ENCODE measurements around the gene DLL3.

The DLL3 gene

DNA sequence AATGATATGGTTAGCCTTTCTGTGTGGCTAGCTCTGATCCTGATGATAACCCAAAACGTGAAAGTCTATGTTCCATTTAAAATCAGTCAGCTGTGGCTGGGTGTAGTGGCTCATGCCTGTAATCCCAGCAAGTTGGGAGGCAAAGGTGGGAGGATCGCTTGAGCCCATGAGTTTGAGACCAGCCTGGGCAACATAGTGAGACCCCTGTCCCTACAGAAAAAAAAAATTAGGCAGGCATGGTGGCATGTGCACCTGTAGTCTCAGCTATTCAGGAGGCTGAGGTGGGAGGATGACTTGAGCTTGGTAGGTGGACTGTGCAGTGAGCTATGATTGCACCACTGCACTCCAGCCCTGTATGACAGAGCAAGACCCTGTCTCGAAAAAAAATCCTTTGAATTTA is 35.0 kb downstream of the DLL3 start:
- Histone ChIP-seq H2AFZ (ENCODE audit: low read depth, low read length) (no peak overlapping the region), H3K4me1 (ENCODE audit: insufficient read depth, low read length) (peaks cover 18% of the 10 kb centered on the region), H3K36me3 (ENCODE audit: insufficient read depth, low read length) (peaks cover 7% of the 10 kb centered on the region)

DNA sequence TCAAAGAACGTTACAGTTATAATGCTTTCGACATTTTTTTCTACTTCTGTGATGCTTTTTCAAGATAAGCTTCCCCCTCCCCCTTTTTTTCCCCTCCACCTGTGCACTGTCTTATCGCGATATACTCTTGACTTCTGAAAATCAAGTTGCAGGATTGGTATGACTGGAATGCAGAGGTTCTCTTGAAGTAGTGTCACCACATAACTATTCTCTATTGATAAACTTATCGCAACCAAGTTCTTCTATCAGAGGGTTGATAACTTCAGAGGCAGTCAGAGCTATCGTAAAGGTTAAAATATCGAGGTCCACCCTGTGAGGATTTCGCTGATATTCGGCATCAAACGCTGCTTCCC is 40.4 kb downstream of the DLL3 start:
- Histone ChIP-seq H3K9me3 (ENCODE audit: low read length) (no peaks in the 10 kb centered on the region), H3K4me1 (ENCODE audit: insufficient read depth, low read length) (peaks cover 28% of the 10 kb centered on the region), H3K4me3 (ENCODE audit: low read length) (peak overlapping the region; percentile 79), H3K36me3 (ENCODE audit: insufficient read depth, low read length) (no peaks in the 10 kb centered on the region), H2AFZ (ENCODE audit: low read depth, low read length) (peak overlapping the region; percentile 81), H3K27me3 (ENCODE audit: insufficient read depth, low read length) (no peaks in the 10 kb centered on the region)

More for the DNA sequence above, 35.0 kb downstream of the DLL3 start:
- H3K9me3 ChIP-seq (ENCODE audit: low read length) = no peaks in the 10 kb centered on the region
- H3K4me3 ChIP-seq (ENCODE audit: low read length) = no peak overlapping the region
- H3K27me3 ChIP-seq (ENCODE audit: insufficient read depth, low read length) = no peaks in the 10 kb centered on the region

DNA sequence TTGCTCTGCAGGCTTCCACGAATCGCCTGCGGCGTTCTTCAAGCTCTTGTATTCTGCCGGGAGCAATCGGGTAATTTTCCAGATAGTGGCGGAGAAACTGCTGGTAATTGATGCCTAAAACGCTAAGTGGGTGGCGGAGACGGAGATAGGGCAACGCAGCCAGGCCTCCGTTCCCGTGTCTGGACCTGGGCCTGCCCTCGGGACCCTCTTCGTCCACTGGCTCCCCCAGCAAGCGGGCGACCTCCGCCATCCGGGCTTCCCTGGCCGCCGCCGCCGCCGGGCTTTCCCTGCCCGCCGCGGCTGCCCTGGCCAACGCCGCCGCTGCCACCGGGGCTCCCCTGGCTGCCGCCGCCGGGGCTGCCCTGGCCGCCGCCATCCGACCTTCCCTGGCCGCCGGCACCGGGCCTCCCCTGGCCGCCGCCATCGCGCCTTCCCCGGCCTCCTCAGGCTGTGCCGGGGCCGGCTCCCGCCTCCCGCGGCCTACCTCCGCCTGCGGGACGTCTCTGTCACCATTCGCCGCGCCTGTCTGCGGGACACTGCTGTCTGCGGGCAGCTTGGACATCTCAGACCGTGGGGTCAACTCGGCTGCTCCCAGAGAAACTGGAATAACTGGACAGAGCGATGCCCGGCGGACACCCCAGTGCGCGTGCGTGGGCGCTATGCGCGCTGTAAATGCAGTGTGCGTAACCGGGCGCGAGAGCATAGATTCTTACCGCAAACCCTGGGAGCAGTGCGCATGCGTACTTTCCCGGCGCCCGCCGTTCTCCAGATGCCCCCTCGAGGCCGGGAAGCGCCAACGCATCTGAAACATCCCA is 41.0 kb downstream of the DLL3 start, which contains the start of gene EID2:
Gene EID2, minus strand, starts transcription at position 644 of the 815 bp plus-strand sequence. Its CDS starts 82 bp downstream, at position 562.
- H3K4me3 ChIP-seq (ENCODE audit: low read length) = peak within 1 kb of the TSS; percentile 79
- H3K36me3 ChIP-seq (ENCODE audit: insufficient read depth, low read length) = no peaks in the 10 kb centered on the region
- peaks cover 28% of the 10 kb centered on the region for H3K4me1 ChIP-seq (ENCODE audit: insufficient read depth, low read length)
- H3K27me3 ChIP-seq (ENCODE audit: insufficient read depth, low read length) = no peaks in the 10 kb centered on the region
- H2AFZ ChIP-seq (ENCODE audit: low read depth, low read length) = peak within 1 kb of the TSS; percentile 81
- H3K9me3 ChIP-seq (ENCODE audit: low read length) = no peaks in the 10 kb centered on the region

DNA sequence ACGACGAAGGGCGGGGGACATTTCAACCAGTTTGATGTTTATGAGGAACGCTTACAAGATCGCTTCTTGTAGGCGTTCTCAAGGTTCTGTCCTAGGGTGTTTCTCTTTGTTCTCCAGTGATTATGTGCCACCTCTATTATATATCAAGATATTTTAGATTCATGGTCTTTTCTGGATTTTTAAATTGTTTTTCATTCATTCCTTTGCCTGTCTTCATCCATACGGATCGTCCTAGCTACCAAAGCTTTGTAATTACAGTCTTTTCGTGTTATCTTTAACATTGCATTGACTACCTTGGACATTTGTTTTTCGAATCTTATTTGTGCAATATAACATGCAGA is 41.6 kb downstream of the DLL3 start:
- H3K36me3 ChIP-seq (ENCODE audit: insufficient read depth, low read length) = no peaks in the 10 kb centered on the region
- no peaks in the 10 kb centered on the region for H3K9me3 ChIP-seq (ENCODE audit: low read length)
- peak overlapping the region; percentile 79 for H3K4me3 ChIP-seq (ENCODE audit: low read length)

DNA sequence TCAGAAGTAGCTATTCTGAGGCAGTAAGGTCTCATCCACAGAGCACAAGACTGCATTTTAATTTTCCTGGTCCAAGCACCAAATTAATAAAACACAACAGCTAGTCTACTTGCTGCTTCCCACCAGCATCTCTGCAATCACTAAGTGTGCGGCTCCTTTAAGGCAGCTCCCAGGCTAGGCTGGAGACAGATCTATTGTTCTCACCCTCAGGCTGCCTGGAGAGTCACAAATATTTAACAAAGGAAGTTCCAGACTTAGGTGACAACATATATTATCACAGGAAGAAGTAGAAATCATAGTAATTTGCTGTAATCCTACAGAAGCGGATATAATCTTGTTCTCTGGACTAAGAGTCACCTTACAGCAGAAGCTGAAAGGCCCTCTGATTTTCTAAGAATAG is 43.5 kb downstream of the DLL3 start:
- H3K9me3 ChIP-seq (ENCODE audit: low read length) = peaks cover 3% of the 10 kb centered on the region
- H2AFZ ChIP-seq (ENCODE audit: low read depth, low read length) = peak overlapping the region; percentile 73
- H3K36me3 ChIP-seq (ENCODE audit: insufficient read depth, low read length) = no peaks in the 10 kb centered on the region
- H3K4me3 ChIP-seq (ENCODE audit: low read length) = peak overlapping the region; percentile 13
- H3K27me3 ChIP-seq (ENCODE audit: insufficient read depth, low read length) = peaks cover 2% of the 10 kb centered on the region
- peaks cover 28% of the 10 kb centered on the region for H3K4me1 ChIP-seq (ENCODE audit: insufficient read depth, low read length)

More for the DNA sequence above, 41.6 kb downstream of the DLL3 start:
- peak overlapping the region; percentile 67 for H2AFZ ChIP-seq (ENCODE audit: low read depth, low read length)
- H3K4me1 ChIP-seq (ENCODE audit: insufficient read depth, low read length) = peaks cover 28% of the 10 kb centered on the region
- H3K27me3 ChIP-seq (ENCODE audit: insufficient read depth, low read length) = no peaks in the 10 kb centered on the region

DNA sequence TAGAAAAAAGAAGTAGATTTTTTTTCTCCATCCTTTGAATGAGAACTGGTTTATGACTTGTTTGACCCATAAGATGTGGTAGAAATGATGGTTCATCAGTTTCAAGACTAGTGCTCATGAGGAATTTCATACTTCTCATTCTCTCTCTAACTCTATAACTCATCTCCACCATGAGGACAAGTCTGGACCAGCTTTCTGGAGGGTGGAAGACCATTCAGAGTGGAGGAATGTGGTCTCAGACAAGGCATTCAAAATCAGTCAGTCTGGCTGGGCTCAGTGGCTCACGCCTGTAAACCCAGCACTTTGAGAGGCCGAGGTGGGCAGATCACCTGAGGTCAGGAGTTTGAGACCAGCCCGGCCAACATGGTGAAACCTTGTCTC is 44.7 kb downstream of the DLL3 start:
- Histone ChIP-seq H3K4me1 (ENCODE audit: insufficient read depth, low read length) (peaks cover 23% of the 10 kb centered on the region), H3K27me3 (ENCODE audit: insufficient read depth, low read length) (peaks cover 2% of the 10 kb centered on the region), H3K36me3 (ENCODE audit: insufficient read depth, low read length) (no peaks in the 10 kb centered on the region), H2AFZ (ENCODE audit: low read depth, low read length) (no peak overlapping the region), H3K4me3 (ENCODE audit: low read length) (no peak overlapping the region), H3K9me3 (ENCODE audit: low read length) (peaks cover 3% of the 10 kb centered on the region)

DNA sequence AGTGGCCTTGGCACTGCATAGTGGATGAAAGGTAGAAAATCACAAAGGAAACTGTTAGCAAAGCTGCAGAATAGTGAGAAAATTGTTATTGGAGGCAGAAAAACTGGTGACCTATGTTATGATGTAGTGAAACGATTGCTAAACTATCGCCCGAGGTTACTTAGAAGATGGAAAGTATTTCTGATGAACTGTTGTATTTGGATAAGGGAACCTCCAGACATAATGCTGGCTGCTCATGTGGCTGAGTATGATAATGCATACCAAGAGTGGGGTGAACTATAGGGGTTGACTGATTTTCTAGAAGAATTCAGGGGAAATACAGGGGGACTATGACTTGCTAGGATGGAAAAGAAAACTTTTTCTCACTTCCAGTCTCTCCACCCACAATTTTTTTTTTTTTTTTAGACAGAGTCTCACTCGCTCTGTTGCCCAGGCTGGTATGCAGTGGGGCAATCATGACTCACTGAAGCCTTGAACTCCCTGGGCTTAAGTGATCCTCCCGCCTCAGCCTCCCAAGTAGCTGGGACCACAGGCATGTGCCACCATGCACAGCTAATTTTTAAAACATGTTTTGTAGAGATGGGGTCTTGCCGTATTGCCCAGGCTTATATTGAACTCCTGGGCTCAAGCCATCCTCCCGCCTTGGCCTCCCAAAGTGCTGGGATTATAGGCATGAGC is 45.6 kb downstream of the DLL3 start:
- Histone ChIP-seq H3K36me3 (ENCODE audit: insufficient read depth, low read length) (no peaks in the 10 kb centered on the region), H3K9me3 (ENCODE audit: low read length) (peaks cover 3% of the 10 kb centered on the region), H2AFZ (ENCODE audit: low read depth, low read length) (no peak overlapping the region), H3K4me1 (ENCODE audit: insufficient read depth, low read length) (peaks cover 14% of the 10 kb centered on the region), H3K27me3 (ENCODE audit: insufficient read depth, low read length) (peaks cover 2% of the 10 kb centered on the region), H3K4me3 (ENCODE audit: low read length) (no peak overlapping the region)

DNA sequence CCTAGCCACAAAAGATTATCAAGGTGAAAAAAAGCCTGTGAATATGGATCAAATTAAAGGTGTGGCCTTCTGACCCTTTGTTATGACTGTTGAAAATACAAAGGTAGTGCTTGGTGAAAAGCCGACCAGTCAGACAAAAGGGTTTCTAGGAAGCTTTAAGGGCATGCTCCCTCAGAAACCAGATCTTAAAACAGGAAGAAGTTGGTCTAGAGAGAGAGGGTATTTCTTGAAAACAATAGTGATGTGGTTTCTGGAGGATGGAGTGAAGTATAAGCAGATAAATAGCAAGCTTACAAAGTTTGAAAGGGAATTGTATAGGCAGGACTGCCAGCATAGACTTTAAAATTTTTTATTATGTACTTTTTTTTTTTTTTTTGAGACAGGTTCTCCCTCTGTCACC is 46.2 kb downstream of the DLL3 start:
- Histone ChIP-seq H3K4me1 (ENCODE audit: insufficient read depth, low read length) (peaks cover 14% of the 10 kb centered on the region), H3K27me3 (ENCODE audit: insufficient read depth, low read length) (peaks cover 2% of the 10 kb centered on the region), H2AFZ (ENCODE audit: low read depth, low read length) (no peak overlapping the region)

DNA sequence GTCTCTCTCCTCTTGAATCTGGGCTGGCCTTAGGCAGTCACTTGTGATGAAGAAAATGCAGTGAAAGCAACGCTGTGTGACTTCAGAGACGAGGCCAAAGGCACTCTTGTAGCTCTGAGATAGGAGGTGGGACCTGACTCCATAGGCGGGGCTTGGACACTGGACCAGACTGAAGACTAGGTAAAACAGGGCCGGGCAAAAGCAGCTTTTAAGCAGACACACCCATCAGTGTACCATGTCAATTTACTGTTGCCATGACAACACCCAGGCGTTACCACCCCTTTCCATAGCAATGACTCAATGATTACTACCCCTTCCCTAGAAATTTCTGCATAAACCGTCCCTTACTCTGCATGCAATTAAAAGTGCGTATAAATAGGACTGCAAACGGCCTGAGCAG is 47.9 kb downstream of the DLL3 start:
- Histone ChIP-seq H3K4me1 (ENCODE audit: insufficient read depth, low read length) (peaks cover 9% of the 10 kb centered on the region), H3K36me3 (ENCODE audit: insufficient read depth, low read length) (no peaks in the 10 kb centered on the region), H3K4me3 (ENCODE audit: low read length) (no peak overlapping the region), H3K9me3 (ENCODE audit: low read length) (peaks cover 3% of the 10 kb centered on the region), H3K27me3 (ENCODE audit: insufficient read depth, low read length) (peaks cover 7% of the 10 kb centered on the region), H2AFZ (ENCODE audit: low read depth, low read length) (no peak overlapping the region)

More for the DNA sequence above, 46.2 kb downstream of the DLL3 start:
- no peaks in the 10 kb centered on the region for H3K36me3 ChIP-seq (ENCODE audit: insufficient read depth, low read length)
- peaks cover 3% of the 10 kb centered on the region for H3K9me3 ChIP-seq (ENCODE audit: low read length)
- no peak overlapping the region for H3K4me3 ChIP-seq (ENCODE audit: low read length)

DNA sequence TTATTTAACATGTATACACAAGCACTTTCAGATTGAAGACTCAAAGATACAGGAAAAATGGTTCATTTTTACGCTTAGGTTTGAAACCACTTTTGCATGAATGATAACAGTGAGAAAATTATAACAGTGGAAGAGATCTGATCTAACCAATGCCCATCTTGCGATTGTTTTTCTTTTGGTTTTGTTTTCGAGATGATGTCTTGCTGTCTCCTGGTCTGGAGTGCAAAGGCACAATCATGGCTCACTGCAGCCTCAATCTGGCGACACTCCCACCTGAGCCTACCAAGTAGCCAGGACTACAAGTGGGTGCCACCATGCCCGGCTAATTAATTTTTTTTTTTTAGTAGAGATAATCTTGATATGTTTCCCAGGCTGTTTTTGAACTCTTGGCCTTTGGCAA is 51.5 kb downstream of the DLL3 start:
- Histone ChIP-seq H3K27me3 (ENCODE audit: insufficient read depth, low read length) (peaks cover 12% of the 10 kb centered on the region), H3K36me3 (ENCODE audit: insufficient read depth, low read length) (no peaks in the 10 kb centered on the region), H3K4me1 (ENCODE audit: insufficient read depth, low read length) (peaks cover 2% of the 10 kb centered on the region), H3K9me3 (ENCODE audit: low read length) (peaks cover 3% of the 10 kb centered on the region), H2AFZ (ENCODE audit: low read depth, low read length) (no peak overlapping the region), H3K4me3 (ENCODE audit: low read length) (no peak overlapping the region)

DNA sequence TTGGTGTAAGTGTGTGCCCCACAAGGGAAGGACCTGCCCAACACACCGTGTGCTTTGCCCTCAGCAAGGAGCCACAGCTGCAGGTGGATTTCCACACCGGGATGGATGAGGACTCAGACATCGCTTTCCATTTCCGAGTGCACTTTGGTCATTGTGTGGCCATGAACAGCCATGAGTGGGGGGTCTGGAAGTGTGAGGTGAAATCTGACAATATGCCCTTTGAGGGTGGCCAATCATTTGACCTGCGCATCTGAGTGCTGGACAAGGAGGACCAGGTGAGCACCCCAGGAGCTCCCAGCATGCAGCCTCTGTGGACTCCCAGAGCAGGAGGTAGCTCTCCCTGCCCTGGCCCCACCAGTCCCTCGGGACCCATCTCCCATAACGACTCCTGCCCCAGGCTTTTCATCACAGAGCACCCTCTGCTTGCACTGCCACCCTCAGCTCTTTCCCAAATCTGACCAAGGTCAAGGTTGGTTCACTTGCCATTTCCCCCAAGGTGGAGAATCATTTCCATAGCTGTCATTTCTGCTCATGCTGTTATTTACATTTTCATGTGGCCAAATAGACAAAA is 54.4 kb downstream of the DLL3 start:
- Histone ChIP-seq H2AFZ (ENCODE audit: low read depth, low read length) (no peak overlapping the region), H3K27me3 (ENCODE audit: insufficient read depth, low read length) (peaks cover 17% of the 10 kb centered on the region), H3K9me3 (ENCODE audit: low read length) (no peaks in the 10 kb centered on the region), H3K4me3 (ENCODE audit: low read length) (no peak overlapping the region), H3K36me3 (ENCODE audit: insufficient read depth, low read length) (no peaks in the 10 kb centered on the region), H3K4me1 (ENCODE audit: insufficient read depth, low read length) (peaks cover 2% of the 10 kb centered on the region)

DNA sequence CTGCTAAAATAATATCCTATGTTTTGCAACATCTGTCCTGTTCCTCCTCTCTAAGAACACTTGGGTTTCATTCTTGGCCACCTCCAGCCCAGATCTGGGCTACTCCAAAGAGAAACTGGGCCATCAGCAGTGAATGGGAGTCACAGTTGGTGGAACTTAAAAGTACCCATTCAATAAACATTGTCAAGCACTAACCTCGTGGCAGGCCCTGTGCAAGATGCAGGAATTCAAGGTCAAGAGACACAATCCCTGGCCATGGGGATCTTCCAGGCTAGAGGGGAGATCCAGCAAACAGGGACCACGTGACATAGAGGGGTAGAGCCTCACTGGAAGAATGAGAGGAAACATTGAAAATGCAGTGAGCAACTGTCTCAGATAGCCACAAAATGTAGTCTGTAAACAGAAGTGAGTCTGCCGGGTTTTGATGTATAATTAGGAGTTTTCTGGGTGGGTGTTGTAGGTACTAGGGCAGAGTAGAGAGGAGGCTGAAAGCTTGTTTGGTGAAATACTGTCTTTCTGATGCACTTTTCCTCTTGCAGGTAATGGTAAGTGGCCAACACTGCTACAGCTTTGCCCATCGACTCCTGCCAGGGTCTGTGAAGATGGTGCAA is 56.1 kb downstream of the DLL3 start:
- H3K4me1 ChIP-seq (ENCODE audit: insufficient read depth, low read length) = peaks cover 2% of the 10 kb centered on the region
- H3K9me3 ChIP-seq (ENCODE audit: low read length) = no peaks in the 10 kb centered on the region
- H2AFZ ChIP-seq (ENCODE audit: low read depth, low read length) = no peak overlapping the region
- H3K36me3 ChIP-seq (ENCODE audit: insufficient read depth, low read length) = no peaks in the 10 kb centered on the region
- H3K4me3 ChIP-seq (ENCODE audit: low read length) = no peak overlapping the region
- peaks cover 17% of the 10 kb centered on the region for H3K27me3 ChIP-seq (ENCODE audit: insufficient read depth, low read length)

DNA sequence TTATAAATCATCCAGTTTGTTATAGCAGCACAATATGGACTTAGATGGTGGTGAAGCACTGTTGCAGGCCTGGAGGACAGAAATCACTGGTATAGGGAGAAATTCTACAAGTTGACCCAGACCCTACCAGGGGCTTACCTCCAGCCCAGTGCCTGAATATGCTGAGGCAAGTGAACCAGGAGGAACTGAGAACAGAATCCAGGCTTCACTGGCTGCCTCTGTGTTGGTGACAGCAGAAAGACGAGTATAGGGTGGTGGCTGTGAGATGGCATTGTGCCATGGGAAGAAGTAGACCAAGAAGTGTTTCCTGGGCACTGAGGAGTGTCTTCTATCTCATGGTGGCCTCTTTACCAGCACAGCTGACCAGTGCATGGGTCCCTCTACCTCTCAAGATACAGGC is 57.1 kb downstream of the DLL3 start:
- no peaks in the 10 kb centered on the region for H3K9me3 ChIP-seq (ENCODE audit: low read length)
- H3K36me3 ChIP-seq (ENCODE audit: insufficient read depth, low read length) = no peaks in the 10 kb centered on the region
- H3K4me1 ChIP-seq (ENCODE audit: insufficient read depth, low read length) = peaks cover 2% of the 10 kb centered on the region

More for the DNA sequence above, 57.1 kb downstream of the DLL3 start:
- peaks cover 12% of the 10 kb centered on the region for H3K27me3 ChIP-seq (ENCODE audit: insufficient read depth, low read length)
- H3K4me3 ChIP-seq (ENCODE audit: low read length) = no peak overlapping the region
- no peak overlapping the region for H2AFZ ChIP-seq (ENCODE audit: low read depth, low read length)
